ENCODE measurements around the gene NPHS1. TPM values are rescaled to one million over a fixed set of nuclear protein-coding genes. Genes with fewer than 3 reads are reported as not detected.

NPHS1 gene
- total RNA-seq (not detected), polyA plus RNA-seq (not detected)

GRCh38 chr19:35852029-35852780 is at the start of gene NPHS1:
Gene NPHS1, minus strand, starts transcription at chr19:35852504. Its CDS starts 667 bp downstream, at chr19:35851837.
- Histone ChIP-seq H3K4me1 (ENCODE audit: control insufficient read depth, insufficient read depth, low read length, poor library complexity, severe bottlenecking) (peaks cover 12% of the 10 kb centered on the region), H3K36me3 (ENCODE audit: control insufficient read depth, insufficient read depth, low read length) (no peaks in the 10 kb centered on the region), H3K27ac (ENCODE audit: insufficient read depth, low read length, poor library complexity, severe bottlenecking) (no peak within 1 kb of the TSS), H3K4me3 (ENCODE audit: low read depth, low read length) (no peak within 1 kb of the TSS), H3K9me3 (ENCODE audit: control insufficient read depth in 2 of 2, low read length in 2 of 2) (no peaks in the 10 kb centered on the region), H3K27me3 (ENCODE audit: control insufficient read depth, insufficient read depth, low read length) (no peaks in the 10 kb centered on the region)
- Mint-ChIP-seq H3K27me3 (peaks cover 60% of the 10 kb centered on the region), H3K4me1 (peaks cover 0 to 16% (median 1%) of the 10 kb centered on the region in 4 donors), H3K36me3 (no peaks in the 10 kb centered on the region), H3K27ac (peak within 1 kb of the TSS in 1 of 3 donors; percentile 72), H3K9me3 (peaks cover 0 to 1% (median 0%) of the 10 kb centered on the region in 7 donors), H3K4me3 (no peak within 1 kb of the TSS)
- ATAC-seq (ENCODE audit: low read depth in 2 of 2), result no peak
- no peak for DNase-seq

- Histone ChIP-seq H3K4me3 (ENCODE audit: low read depth, low read length) (peak overlapping the region; percentile 81), H3K4me1 (ENCODE audit: control insufficient read depth, insufficient read depth, low read length, poor library complexity, severe bottlenecking) (peaks cover 76% of the 10 kb centered on the region), H3K27ac (ENCODE audit: insufficient read depth, low read length, poor library complexity, severe bottlenecking) (peak overlapping the region; percentile 100), H3K27me3 (ENCODE audit: control insufficient read depth, insufficient read depth, low read length) (no peaks in the 10 kb centered on the region), H3K36me3 (ENCODE audit: control insufficient read depth, insufficient read depth, low read length) (peaks cover 10% of the 10 kb centered on the region), H3K9me3 (ENCODE audit: control insufficient read depth in 2 of 2, low read length in 2 of 2) (no peaks in the 10 kb centered on the region)
- Mint-ChIP-seq H3K9me3 (peaks cover 0 to 2% (median 0%) of the 10 kb centered on the region in 7 donors), H3K4me1 (peaks cover 7 to 67% (median 28%) of the 10 kb centered on the region in 4 donors), H3K36me3 (peaks cover 7% of the 10 kb centered on the region), H3K4me3 (peak overlapping the region; percentile 98 to 100 (median 100)), H3K27ac (peak overlapping the region; percentile 96 to 100 (median 100)), H3K27me3 (peaks cover 4% of the 10 kb centered on the region)
- DNase-seq (no peak), ATAC-seq (ENCODE audit: low read depth in 2 of 2) (no peak)
Observed at GRCh38 chr19:35901055-35901644, 48.8 kb upstream of the NPHS1 start.

GRCh38 chr19:35899547-35900214 is 47.4 kb upstream of the NPHS1 start:
- peak overlapping the region; percentile 96 to 98 (median 98) for H3K27ac Mint-ChIP-seq
- peaks cover 80% of the 10 kb centered on the region for H3K4me1 ChIP-seq (ENCODE audit: control insufficient read depth, insufficient read depth, low read length, poor library complexity, severe bottlenecking)
- peaks cover 0 to 2% (median 0%) of the 10 kb centered on the region in 7 donors for H3K9me3 Mint-ChIP-seq
- H3K27me3 Mint-ChIP-seq, result peaks cover 4% of the 10 kb centered on the region
- H3K4me1 Mint-ChIP-seq, result peaks cover 7 to 67% (median 27%) of the 10 kb centered on the region in 4 donors
- H3K36me3 ChIP-seq (ENCODE audit: control insufficient read depth, insufficient read depth, low read length), result peaks cover 21% of the 10 kb centered on the region
- DNase-seq (peak; percentile 85 to 95 (median 87)), ATAC-seq (ENCODE audit: low read depth in 2 of 2) (peak; percentile 63 to 70)
- H3K27ac ChIP-seq (ENCODE audit: insufficient read depth, low read length, poor library complexity, severe bottlenecking), result peak overlapping the region; percentile 100
- peaks cover 11% of the 10 kb centered on the region for H3K36me3 Mint-ChIP-seq
- H3K4me3 Mint-ChIP-seq, result peak overlapping the region; percentile 98 to 100 (median 100)
- no peaks in the 10 kb centered on the region for H3K9me3 ChIP-seq (ENCODE audit: control insufficient read depth in 2 of 2, low read length in 2 of 2)
- no peaks in the 10 kb centered on the region for H3K27me3 ChIP-seq (ENCODE audit: control insufficient read depth, insufficient read depth, low read length)
- peak overlapping the region; percentile 79 for H3K4me3 ChIP-seq (ENCODE audit: low read depth, low read length)

GRCh38 chr19:35898499-35898809 is 46.1 kb upstream of the NPHS1 start:
- Mint-ChIP-seq H3K27ac (peak overlapping the region; percentile 96 to 98 (median 98)), H3K9me3 (peaks cover 0 to 2% (median 0%) of the 10 kb centered on the region in 7 donors), H3K36me3 (peaks cover 11% of the 10 kb centered on the region), H3K4me1 (peaks cover 7 to 56% (median 18%) of the 10 kb centered on the region in 4 donors), H3K27me3 (peaks cover 2% of the 10 kb centered on the region), H3K4me3 (peak overlapping the region; percentile 98 to 100 (median 100))
- Histone ChIP-seq H3K4me1 (ENCODE audit: control insufficient read depth, insufficient read depth, low read length, poor library complexity, severe bottlenecking) (peaks cover 68% of the 10 kb centered on the region), H3K27ac (ENCODE audit: insufficient read depth, low read length, poor library complexity, severe bottlenecking) (peak overlapping the region; percentile 100), H3K9me3 (ENCODE audit: control insufficient read depth in 2 of 2, low read length in 2 of 2) (no peaks in the 10 kb centered on the region), H3K36me3 (ENCODE audit: control insufficient read depth, insufficient read depth, low read length) (peaks cover 27% of the 10 kb centered on the region), H3K27me3 (ENCODE audit: control insufficient read depth, insufficient read depth, low read length) (no peaks in the 10 kb centered on the region), H3K4me3 (ENCODE audit: low read depth, low read length) (peak overlapping the region; percentile 79)
- DNase-seq, result no peak
- ATAC-seq (ENCODE audit: low read depth in 2 of 2), result no peak

- Histone ChIP-seq H3K36me3 (ENCODE audit: control insufficient read depth, insufficient read depth, low read length) (peaks cover 32% of the 10 kb centered on the region), H3K4me3 (ENCODE audit: low read depth, low read length) (peak overlapping the region; percentile 73), H3K9me3 (ENCODE audit: control insufficient read depth in 2 of 2, low read length in 2 of 2) (no peaks in the 10 kb centered on the region), H3K27ac (ENCODE audit: insufficient read depth, low read length, poor library complexity, severe bottlenecking) (peak overlapping the region; percentile 100), H3K4me1 (ENCODE audit: control insufficient read depth, insufficient read depth, low read length, poor library complexity, severe bottlenecking) (peaks cover 62% of the 10 kb centered on the region), H3K27me3 (ENCODE audit: control insufficient read depth, insufficient read depth, low read length) (no peaks in the 10 kb centered on the region)
- no peak for DNase-seq
- Mint-ChIP-seq H3K4me1 (peaks cover 7 to 52% (median 16%) of the 10 kb centered on the region in 4 donors), H3K36me3 (peaks cover 16% of the 10 kb centered on the region), H3K27ac (peak overlapping the region; percentile 89 to 98 (median 96)), H3K27me3 (no peaks in the 10 kb centered on the region), H3K9me3 (peaks cover 0 to 2% (median 0%) of the 10 kb centered on the region in 7 donors), H3K4me3 (peak overlapping the region; percentile 98 to 100 (median 100))
- ATAC-seq (ENCODE audit: low read depth in 2 of 2), result no peak
Observed at GRCh38 chr19:35897706-35898451, 45.6 kb upstream of the NPHS1 start.

GRCh38 chr19:35896643-35897040 is 44.3 kb upstream of the NPHS1 start:
- no peaks in the 10 kb centered on the region for H3K27me3 Mint-ChIP-seq
- peaks cover 50% of the 10 kb centered on the region for H3K4me1 ChIP-seq (ENCODE audit: control insufficient read depth, insufficient read depth, low read length, poor library complexity, severe bottlenecking)
- H3K4me3 ChIP-seq (ENCODE audit: low read depth, low read length), result no peak overlapping the region
- peak overlapping the region in 3 of 4 donors; percentile 43 to 98 (median 58) for H3K4me3 Mint-ChIP-seq
- peaks cover 41% of the 10 kb centered on the region for H3K36me3 ChIP-seq (ENCODE audit: control insufficient read depth, insufficient read depth, low read length)
- H3K36me3 Mint-ChIP-seq, result peaks cover 22% of the 10 kb centered on the region
- peaks cover 0 to 44% (median 10%) of the 10 kb centered on the region in 4 donors for H3K4me1 Mint-ChIP-seq
- H3K9me3 Mint-ChIP-seq, result peaks cover 0 to 1% (median 0%) of the 10 kb centered on the region in 7 donors
- no peak overlapping the region for H3K27ac Mint-ChIP-seq
- H3K27me3 ChIP-seq (ENCODE audit: control insufficient read depth, insufficient read depth, low read length), result no peaks in the 10 kb centered on the region
- H3K9me3 ChIP-seq (ENCODE audit: control insufficient read depth in 2 of 2, low read length in 2 of 2), result no peaks in the 10 kb centered on the region
- ATAC-seq (ENCODE audit: low read depth in 2 of 2), result no peak
- no peak for DNase-seq
- H3K27ac ChIP-seq (ENCODE audit: insufficient read depth, low read length, poor library complexity, severe bottlenecking), result no peak overlapping the region
